ENCODE data around the gene SASH3.
A peak's percentile ranks its signal among the peaks of the same experiment; 100 is the strongest.

SASH3 gene

GRCh38 chrX:129808829-129809796, 29.4 kb downstream of the SASH3 start:
- H3K4me3 ChIP-seq (ENCODE audit: low read depth, low read length), result no peak overlapping the region

GRCh38 chrX:129813662-129814368, 34.1 kb downstream of the SASH3 start:
- H3K4me3 ChIP-seq (ENCODE audit: low read depth, low read length), result no peak overlapping the region

GRCh38 chrX:129818123-129818522, 38.4 kb downstream of the SASH3 start:
- H3K4me3 ChIP-seq (ENCODE audit: low read depth, low read length), result no peak overlapping the region

DNA sequence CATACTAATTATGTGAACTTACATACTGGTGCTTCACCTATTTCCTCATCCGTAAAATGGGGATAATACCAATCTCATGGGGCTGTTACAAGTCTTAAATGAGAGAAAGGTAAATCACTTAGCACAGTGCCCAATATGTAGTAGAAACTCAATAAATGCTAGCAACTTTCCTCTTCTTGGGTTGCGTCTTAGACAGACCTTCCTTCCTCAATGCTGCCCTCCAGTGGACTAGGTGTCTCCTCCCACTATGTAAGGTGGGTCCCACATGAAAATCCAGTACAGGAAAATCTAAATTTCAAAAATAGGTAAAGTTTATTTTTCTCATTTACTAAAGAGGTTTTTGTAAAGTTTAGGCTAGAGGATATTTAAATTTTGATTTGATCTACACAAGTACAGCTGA, 43.4 kb downstream of the SASH3 start:
- H3K4me3 ChIP-seq (ENCODE audit: low read depth, low read length), result no peak overlapping the region

GRCh38 chrX:129823522-129823921, 43.8 kb downstream of the SASH3 start:
- no peak overlapping the region for H3K4me3 ChIP-seq (ENCODE audit: low read depth, low read length)

GRCh38 chrX:129824620-129825019, 44.9 kb downstream of the SASH3 start:
- no peak overlapping the region for H3K4me3 ChIP-seq (ENCODE audit: low read depth, low read length)

GRCh38 chrX:129825746-129826505, 46.2 kb downstream of the SASH3 start:
- no peak overlapping the region for H3K4me3 ChIP-seq (ENCODE audit: low read depth, low read length)

- no peak overlapping the region for H3K4me3 ChIP-seq (ENCODE audit: low read depth, low read length)
These were observed 50.7 kb downstream of the SASH3 start for GRCh38 chrX:129830494-129830893.

DNA sequence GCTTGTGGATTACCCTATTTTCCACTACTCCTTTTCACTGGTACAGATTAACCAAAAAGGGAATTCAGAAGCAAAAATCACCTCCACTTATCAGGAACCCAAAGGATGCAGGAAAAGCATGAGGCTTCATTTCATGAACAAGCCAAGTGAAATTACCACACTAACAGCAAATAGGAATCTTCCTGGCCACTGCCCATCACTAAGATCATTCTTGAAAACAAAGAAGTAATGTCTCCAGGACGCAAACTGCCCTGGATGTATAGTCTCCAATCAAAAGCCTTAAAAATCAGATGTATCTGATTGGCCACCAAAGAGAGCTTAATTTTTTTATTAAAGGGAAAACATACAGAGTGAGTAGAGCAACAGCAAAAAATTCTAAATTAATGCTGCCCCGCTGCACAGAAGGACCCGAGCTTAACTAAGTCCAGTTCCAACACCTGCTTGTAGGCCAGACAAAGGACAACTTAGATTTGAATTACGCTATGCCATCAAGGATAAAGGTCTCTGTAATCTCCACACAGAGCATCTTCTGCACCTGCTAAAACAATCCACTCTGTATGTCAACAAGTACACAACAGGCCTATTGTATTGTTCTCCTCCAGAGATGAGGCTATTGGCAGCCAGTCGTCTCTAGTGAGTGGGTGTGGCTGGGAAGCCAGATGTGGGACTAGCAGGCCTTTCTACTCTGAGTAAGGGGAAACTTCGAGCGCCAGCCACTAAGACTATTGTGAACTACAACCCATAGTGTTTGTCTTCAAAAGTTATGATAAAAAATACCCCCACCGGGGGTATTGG, 51.5 kb downstream of the SASH3 start:
- H3K4me3 ChIP-seq (ENCODE audit: low read depth, low read length), result no peak overlapping the region

DNA sequence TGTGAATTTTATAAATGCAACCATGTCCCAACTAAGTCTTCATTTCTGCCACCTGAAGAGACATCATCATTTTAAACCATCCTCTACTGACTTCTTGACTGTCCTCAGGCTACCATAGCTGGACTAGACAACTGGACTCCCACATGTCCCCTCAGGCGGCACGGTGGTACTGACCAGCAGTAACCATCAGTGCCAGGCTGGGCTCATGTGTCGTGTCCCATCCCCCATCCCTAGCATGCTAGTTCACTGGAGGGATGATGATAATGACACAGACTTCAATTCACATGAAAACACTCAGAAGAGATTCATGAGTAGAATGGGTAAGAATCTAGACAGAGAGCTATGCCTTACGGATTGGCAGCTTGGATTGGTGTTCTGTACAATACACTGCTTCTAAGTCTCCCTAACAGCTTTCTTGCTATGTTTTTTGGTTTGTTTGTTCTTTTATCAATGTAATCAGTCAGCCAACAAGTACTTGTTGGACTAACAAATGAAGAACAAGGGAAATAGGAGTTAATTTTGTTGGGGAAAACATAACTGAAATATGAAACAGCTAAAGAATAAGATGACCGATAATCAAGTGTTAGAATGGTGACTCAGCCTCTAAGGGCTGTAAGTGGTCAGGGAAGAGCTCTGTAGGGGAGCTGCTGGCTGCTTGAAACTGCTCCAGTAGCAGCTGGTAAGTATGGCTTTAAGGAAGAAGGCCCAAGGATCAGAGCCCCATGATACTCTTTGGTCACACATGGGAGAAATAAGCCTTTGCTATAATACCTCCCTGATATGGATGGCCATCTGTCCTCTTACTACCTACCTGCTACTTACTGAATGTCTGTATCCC, 53.6 kb downstream of the SASH3 start:
- H3K4me3 ChIP-seq (ENCODE audit: low read depth, low read length), result no peak overlapping the region

GRCh38 chrX:129836827-129837226, 57.1 kb downstream of the SASH3 start:
- no peak overlapping the region for H3K4me3 ChIP-seq (ENCODE audit: low read depth, low read length)

- no peak overlapping the region for H3K4me3 ChIP-seq (ENCODE audit: low read depth, low read length)
These were observed 60.6 kb downstream of the SASH3 start for GRCh38 chrX:129840344-129840743.

GRCh38 chrX:129842510-129843208, 62.9 kb downstream of the SASH3 start:
- H3K4me3 ChIP-seq (ENCODE audit: low read depth, low read length), result peak overlapping the region; percentile 57

- peak overlapping the region; percentile 57 for H3K4me3 ChIP-seq (ENCODE audit: low read depth, low read length)
These were observed 63.4 kb downstream of the SASH3 start for GRCh38 chrX:129843209-129843458.

- H3K4me3 ChIP-seq (ENCODE audit: low read depth, low read length), result peak within 1 kb of the TSS; percentile 57
These were observed 63.9 kb downstream of the SASH3 start, which contains the start of gene ZDHHC9 for GRCh38 chrX:129843459-129844306. ZDHHC9 (minus strand) TSS chrX:129843886; CDS start chrX:129841945, 1,941 bp downstream.
